ENCODE results near the gene DHRSX.

DHRSX gene

DNA sequence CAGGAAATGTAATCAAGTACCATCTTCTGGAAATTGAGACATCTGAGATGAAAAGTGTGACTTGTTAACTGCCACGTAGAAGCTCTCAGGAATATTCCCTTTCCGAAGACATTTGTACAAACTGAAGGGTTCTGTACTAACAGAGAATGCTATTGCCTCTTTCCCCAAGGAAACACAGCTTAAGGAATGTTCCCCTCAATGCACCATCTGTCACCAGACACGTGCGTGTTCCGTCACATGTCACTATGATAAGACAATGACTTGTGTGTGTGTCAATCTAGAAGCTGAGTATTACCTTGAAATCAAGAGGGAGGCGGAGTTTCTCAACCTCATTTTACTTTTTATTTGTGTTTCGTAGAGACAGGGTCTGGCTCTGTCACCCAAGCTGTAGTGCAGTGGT lies 58.1 kb downstream of the DHRSX start (continued):
- no peak for TF ChIP-seq PATZ1 (CRISPR knock-in tag; IDR thresholded peaks at IDR 0.05; ENCODE audit: borderline replicate concordance)

- no peak for TF ChIP-seq ZC3H10 (CRISPR knock-in tag; IDR thresholded peaks at IDR 0.05)
- TF ChIP-seq TOX (CRISPR knock-in tag; IDR thresholded peaks at IDR 0.05; ENCODE audit: borderline replicate concordance) = no peak
- TF ChIP-seq ZFP30 (CRISPR knock-in tag; IDR thresholded peaks at IDR 0.05) = no peak
- no peak for TF ChIP-seq CSDC2 (CRISPR knock-in tag; IDR thresholded peaks at IDR 0.05)
- ATAC-seq = no peak
Observed at GRCh38 chrX:2441466-2441865, 59.3 kb downstream of the DHRSX start.

GRCh38 chrX:2439613-2440012 lies 61.2 kb downstream of the DHRSX start:
- TF ChIP-seq, protein P1, sequence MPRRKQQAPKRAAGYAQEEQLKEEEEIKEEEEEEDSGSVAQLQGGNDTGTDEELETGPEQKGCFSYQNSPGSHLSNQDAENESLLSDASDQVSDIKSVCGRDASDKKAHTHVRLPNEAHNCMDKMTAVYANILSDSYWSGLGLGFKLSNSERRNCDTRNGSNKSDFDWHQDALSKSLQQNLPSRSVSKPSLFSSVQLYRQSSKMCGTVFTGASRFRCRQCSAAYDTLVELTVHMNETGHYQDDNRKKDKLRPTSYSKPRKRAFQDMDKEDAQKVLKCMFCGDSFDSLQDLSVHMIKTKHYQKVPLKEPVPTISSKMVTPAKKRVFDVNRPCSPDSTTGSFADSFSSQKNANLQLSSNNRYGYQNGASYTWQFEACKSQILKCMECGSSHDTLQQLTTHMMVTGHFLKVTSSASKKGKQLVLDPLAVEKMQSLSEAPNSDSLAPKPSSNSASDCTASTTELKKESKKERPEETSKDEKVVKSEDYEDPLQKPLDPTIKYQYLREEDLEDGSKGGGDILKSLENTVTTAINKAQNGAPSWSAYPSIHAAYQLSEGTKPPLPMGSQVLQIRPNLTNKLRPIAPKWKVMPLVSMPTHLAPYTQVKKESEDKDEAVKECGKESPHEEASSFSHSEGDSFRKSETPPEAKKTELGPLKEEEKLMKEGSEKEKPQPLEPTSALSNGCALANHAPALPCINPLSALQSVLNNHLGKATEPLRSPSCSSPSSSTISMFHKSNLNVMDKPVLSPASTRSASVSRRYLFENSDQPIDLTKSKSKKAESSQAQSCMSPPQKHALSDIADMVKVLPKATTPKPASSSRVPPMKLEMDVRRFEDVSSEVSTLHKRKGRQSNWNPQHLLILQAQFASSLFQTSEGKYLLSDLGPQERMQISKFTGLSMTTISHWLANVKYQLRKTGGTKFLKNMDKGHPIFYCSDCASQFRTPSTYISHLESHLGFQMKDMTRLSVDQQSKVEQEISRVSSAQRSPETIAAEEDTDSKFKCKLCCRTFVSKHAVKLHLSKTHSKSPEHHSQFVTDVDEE (CRISPR knock-in tag; IDR thresholded peaks at IDR 0.05) = no peak
- no peak for ATAC-seq

DNA sequence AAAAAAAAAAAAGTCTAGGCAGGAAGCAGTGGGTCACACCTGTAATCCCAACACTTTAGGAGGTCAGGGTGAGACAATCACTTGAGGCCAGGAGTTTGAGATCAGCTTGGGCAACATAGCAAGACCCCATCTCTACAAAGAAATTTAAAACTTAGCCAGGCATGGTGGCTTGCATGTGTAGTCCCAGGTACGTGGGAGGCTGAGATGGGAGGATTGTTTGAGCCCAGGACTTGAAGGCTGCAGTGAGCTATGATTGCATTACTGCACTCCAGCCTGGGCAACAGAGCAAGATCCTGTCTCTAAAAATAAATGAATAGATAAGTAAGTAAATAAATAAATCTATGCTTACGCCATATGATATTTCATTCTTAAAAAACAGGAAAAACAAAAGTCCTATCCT lies 65.3 kb downstream of the DHRSX start:
- no peak for ATAC-seq
- TF ChIP-seq ZC3H10 (CRISPR knock-in tag; IDR thresholded peaks at IDR 0.05) = no peak
- TF ChIP-seq, protein P1 (CRISPR knock-in tag; IDR thresholded peaks at IDR 0.05) = no peak
- no peak for TF ChIP-seq ZNF70 (CRISPR knock-in tag; IDR thresholded peaks at IDR 0.05)
- no peak for TF ChIP-seq PATZ1 (CRISPR knock-in tag; IDR thresholded peaks at IDR 0.05; ENCODE audit: borderline replicate concordance)
- no peak for TF ChIP-seq ISL1 (CRISPR knock-in tag; IDR thresholded peaks at IDR 0.05)
- TF ChIP-seq, protein P2, sequence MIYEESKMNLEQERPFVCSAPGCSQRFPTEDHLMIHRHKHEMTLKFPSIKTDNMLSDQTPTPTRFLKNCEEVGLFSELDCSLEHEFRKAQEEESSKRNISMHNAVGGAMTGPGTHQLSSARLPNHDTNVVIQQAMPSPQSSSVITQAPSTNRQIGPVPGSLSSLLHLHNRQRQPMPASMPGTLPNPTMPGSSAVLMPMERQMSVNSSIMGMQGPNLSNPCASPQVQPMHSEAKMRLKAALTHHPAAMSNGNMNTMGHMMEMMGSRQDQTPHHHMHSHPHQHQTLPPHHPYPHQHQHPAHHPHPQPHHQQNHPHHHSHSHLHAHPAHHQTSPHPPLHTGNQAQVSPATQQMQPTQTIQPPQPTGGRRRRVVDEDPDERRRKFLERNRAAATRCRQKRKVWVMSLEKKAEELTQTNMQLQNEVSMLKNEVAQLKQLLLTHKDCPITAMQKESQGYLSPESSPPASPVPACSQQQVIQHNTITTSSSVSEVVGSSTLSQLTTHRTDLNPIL (CRISPR knock-in tag; IDR thresholded peaks at IDR 0.05; ENCODE audit: low read depth) = no peak
- TF ChIP-seq ESRRG (CRISPR knock-in tag; IDR thresholded peaks at IDR 0.05) = no peak
- no peak for TF ChIP-seq OSR1 (CRISPR knock-in tag; IDR thresholded peaks at IDR 0.05)

GRCh38 chrX:2434270-2435163 lies 66.3 kb downstream of the DHRSX start:
- TF ChIP-seq CSDC2 (CRISPR knock-in tag; IDR thresholded peaks at IDR 0.05) (no peak), ZNF70 (CRISPR knock-in tag; IDR thresholded peaks at IDR 0.05) (no peak), SNAI2 (CRISPR knock-in tag; IDR thresholded peaks at IDR 0.05) (no peak), ISL1 (CRISPR knock-in tag; IDR thresholded peaks at IDR 0.05) (no peak), TOX (CRISPR knock-in tag; IDR thresholded peaks at IDR 0.05; ENCODE audit: borderline replicate concordance) (no peak), TCF4 (CRISPR knock-in tag; IDR thresholded peaks at IDR 0.05; ENCODE audit: borderline replicate concordance) (no peak), OSR1 (CRISPR knock-in tag; IDR thresholded peaks at IDR 0.05) (no peak), ZNF8 (CRISPR knock-in tag; IDR thresholded peaks at IDR 0.05) (no peak)
- no peak for ATAC-seq

Data from SK-N-SH treated with all-trans-retinoic acid at 6 μM for 48 hours (cell line).